Measurements from ENCODE around the gene SPECC1.

DNA sequence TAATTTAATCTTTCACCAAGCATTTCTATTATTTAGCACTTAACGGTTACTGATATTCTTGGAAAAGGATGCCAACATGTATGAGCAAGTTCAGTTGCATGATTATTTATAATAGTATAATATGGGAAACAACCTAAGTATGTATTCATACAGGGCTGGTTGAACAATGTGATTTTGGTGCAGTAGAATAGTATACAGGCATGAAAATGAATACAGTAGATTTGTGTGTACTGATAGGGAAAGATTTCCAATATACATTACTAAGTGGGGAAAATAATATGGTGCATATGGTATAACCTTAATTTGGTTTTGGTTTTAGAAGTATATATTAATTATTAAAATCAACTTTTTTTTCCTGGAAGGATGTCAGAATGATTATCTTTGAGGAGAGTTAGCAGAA lies 109.1 kb downstream of the SPECC1 start:
- TF ChIP-seq, protein P1, sequence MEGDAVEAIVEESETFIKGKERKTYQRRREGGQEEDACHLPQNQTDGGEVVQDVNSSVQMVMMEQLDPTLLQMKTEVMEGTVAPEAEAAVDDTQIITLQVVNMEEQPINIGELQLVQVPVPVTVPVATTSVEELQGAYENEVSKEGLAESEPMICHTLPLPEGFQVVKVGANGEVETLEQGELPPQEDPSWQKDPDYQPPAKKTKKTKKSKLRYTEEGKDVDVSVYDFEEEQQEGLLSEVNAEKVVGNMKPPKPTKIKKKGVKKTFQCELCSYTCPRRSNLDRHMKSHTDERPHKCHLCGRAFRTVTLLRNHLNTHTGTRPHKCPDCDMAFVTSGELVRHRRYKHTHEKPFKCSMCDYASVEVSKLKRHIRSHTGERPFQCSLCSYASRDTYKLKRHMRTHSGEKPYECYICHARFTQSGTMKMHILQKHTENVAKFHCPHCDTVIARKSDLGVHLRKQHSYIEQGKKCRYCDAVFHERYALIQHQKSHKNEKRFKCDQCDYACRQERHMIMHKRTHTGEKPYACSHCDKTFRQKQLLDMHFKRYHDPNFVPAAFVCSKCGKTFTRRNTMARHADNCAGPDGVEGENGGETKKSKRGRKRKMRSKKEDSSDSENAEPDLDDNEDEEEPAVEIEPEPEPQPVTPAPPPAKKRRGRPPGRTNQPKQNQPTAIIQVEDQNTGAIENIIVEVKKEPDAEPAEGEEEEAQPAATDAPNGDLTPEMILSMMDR (IDR thresholded peaks at IDR 0.05), result no peak
- TF ChIP-seq POLR2A (IDR thresholded peaks at IDR 0.05), result no peak
